ENCODE results near the gene USO1.
A peak's percentile ranks its signal among the peaks of the same experiment; 100 is the strongest.
"Not testable (repeated sequence)": the region's sequence is repeated elsewhere in the genome, so short reads cannot be mapped to it uniquely, and the experiment has no call there.

Gene USO1

GRCh38 chr4:75710246-75710645 is 14.1 kb upstream of the USO1 start:
- DNase-seq (ENCODE audit: low read depth), result peak; percentile 28
- TF ChIP-seq CTCF (conservative IDR thresholded peaks at IDR 0.05; ENCODE audit: low read depth, low read length), result no peak
- H3K4me3 ChIP-seq (ENCODE audit: low read depth, low read length), result no peak overlapping the region

GRCh38 chr4:75714011-75714410 is 10.4 kb upstream of the USO1 start:
- no peak overlapping the region for H3K4me3 ChIP-seq (ENCODE audit: low read depth, low read length)
- no peak for TF ChIP-seq CTCF (conservative IDR thresholded peaks at IDR 0.05; ENCODE audit: low read depth, low read length)
- no peak for DNase-seq (ENCODE audit: low read depth)

- no peak overlapping the region for H3K4me3 ChIP-seq (ENCODE audit: low read depth, low read length)
- DNase-seq (ENCODE audit: low read depth), result no peak
- no peak for TF ChIP-seq CTCF (conservative IDR thresholded peaks at IDR 0.05; ENCODE audit: low read depth, low read length)
Observed at GRCh38 chr4:75714704-75715103, 9.7 kb upstream of the USO1 start.

- DNase-seq (ENCODE audit: low read depth), result peak; percentile 58
- no peak for TF ChIP-seq CTCF (conservative IDR thresholded peaks at IDR 0.05; ENCODE audit: low read depth, low read length)
- H3K4me3 ChIP-seq (ENCODE audit: low read depth, low read length), result no peak overlapping the region
Observed at GRCh38 chr4:75715105-75715799, 9.1 kb upstream of the USO1 start.

- H3K4me3 ChIP-seq (ENCODE audit: low read depth, low read length); DNase-seq (ENCODE audit: low read depth): not testable (repeated sequence)
Observed at GRCh38 chr4:75716054-75716453, 8.3 kb upstream of the USO1 start.

GRCh38 chr4:75717408-75717807 is 7.0 kb upstream of the USO1 start:
- TF ChIP-seq CTCF (conservative IDR thresholded peaks at IDR 0.05; ENCODE audit: low read depth, low read length), result no peak
- no peak overlapping the region for H3K4me3 ChIP-seq (ENCODE audit: low read depth, low read length)
- no peak for DNase-seq (ENCODE audit: low read depth)

- DNase-seq (ENCODE audit: low read depth), result peak; percentile 36
- TF ChIP-seq CTCF (conservative IDR thresholded peaks at IDR 0.05; ENCODE audit: low read depth, low read length), result no peak
- no peak overlapping the region for H3K4me3 ChIP-seq (ENCODE audit: low read depth, low read length)
Observed at GRCh38 chr4:75718529-75718928, 5.8 kb upstream of the USO1 start.

All from choroid plexus epithelial cell (primary cell).